HG03066 (cell line): ENCODE results near the gene SP1.
A peak's percentile ranks its signal among the peaks of the same experiment; 100 is the strongest.
"Not testable (repeated sequence)": the region's sequence is repeated elsewhere in the genome, so short reads cannot be mapped to it uniquely, and the experiment has no call there.

Experiments
- ATAC-seq: cut with Tn5 transposase; IDR thresholded peaks from one replicate; pipeline ENCODE4 v1.9.1; 2021; ENCODE audit warnings: low read depth; ENCODE audit not compliant: unreplicated experiment

The SP1 gene

GRCh38 chr12:53410951-53411350, 31.0 kb downstream of the SP1 start:
- ATAC-seq, result no peak

- no peak for ATAC-seq
These were observed 33.7 kb downstream of the SP1 start for GRCh38 chr12:53413485-53414204.

GRCh38 chr12:53414756-53415417, 34.9 kb downstream of the SP1 start:
- no peak for ATAC-seq

GRCh38 chr12:53415752-53416389, 35.9 kb downstream of the SP1 start:
- not testable (repeated sequence) for ATAC-seq

- not testable (repeated sequence) for ATAC-seq
These were observed 37.4 kb downstream of the SP1 start for GRCh38 chr12:53417291-53417816.

- ATAC-seq, result no peak
These were observed 38.2 kb downstream of the SP1 start for GRCh38 chr12:53418221-53418620.

GRCh38 chr12:53419756-53420155, 39.8 kb downstream of the SP1 start:
- no peak for ATAC-seq

GRCh38 chr12:53422247-53422646, 42.3 kb downstream of the SP1 start:
- not testable (repeated sequence) for ATAC-seq

- ATAC-seq, result no peak
These were observed 43.6 kb downstream of the SP1 start, which contains the start of gene AMHR2 for GRCh38 chr12:53423597-53423996. AMHR2 (plus strand) TSS chr12:53423855; CDS start chr12:53423935, 80 bp downstream.

- no peak for ATAC-seq
These were observed 44.9 kb downstream of the SP1 start for GRCh38 chr12:53424626-53425514.

GRCh38 chr12:53425515-53426150, 45.7 kb downstream of the SP1 start:
- ATAC-seq, result no peak

GRCh38 chr12:53427905-53428594, 48.1 kb downstream of the SP1 start:
- no peak for ATAC-seq

GRCh38 chr12:53428741-53429140, 48.8 kb downstream of the SP1 start:
- ATAC-seq, result no peak

- no peak for ATAC-seq
These were observed 50.1 kb downstream of the SP1 start for GRCh38 chr12:53430116-53430515.

- ATAC-seq, result no peak
These were observed 51.2 kb downstream of the SP1 start for GRCh38 chr12:53431187-53431586.

- ATAC-seq, result not testable (repeated sequence)
These were observed 55.4 kb downstream of the SP1 start for GRCh38 chr12:53435326-53435725.

- not testable (repeated sequence) for ATAC-seq
These were observed 59.6 kb downstream of the SP1 start for GRCh38 chr12:53439582-53439981.

GRCh38 chr12:53441040-53441833, 61.3 kb downstream of the SP1 start, which contains the start of gene PRR13:
PRR13 (plus strand) TSS chr12:53441734; CDS start chr12:53442715, 981 bp downstream.
- ATAC-seq, result peak; percentile 95
